Cortex of kidney (tissue), 1 donor: ENCODE results near the gene TTLL11.

Source experiments
- DNase-seq: peaks from one replicate; lab custom pipeline; 2025; lab: John Stamatoyannopoulos, UW

Gene TTLL11

DNA sequence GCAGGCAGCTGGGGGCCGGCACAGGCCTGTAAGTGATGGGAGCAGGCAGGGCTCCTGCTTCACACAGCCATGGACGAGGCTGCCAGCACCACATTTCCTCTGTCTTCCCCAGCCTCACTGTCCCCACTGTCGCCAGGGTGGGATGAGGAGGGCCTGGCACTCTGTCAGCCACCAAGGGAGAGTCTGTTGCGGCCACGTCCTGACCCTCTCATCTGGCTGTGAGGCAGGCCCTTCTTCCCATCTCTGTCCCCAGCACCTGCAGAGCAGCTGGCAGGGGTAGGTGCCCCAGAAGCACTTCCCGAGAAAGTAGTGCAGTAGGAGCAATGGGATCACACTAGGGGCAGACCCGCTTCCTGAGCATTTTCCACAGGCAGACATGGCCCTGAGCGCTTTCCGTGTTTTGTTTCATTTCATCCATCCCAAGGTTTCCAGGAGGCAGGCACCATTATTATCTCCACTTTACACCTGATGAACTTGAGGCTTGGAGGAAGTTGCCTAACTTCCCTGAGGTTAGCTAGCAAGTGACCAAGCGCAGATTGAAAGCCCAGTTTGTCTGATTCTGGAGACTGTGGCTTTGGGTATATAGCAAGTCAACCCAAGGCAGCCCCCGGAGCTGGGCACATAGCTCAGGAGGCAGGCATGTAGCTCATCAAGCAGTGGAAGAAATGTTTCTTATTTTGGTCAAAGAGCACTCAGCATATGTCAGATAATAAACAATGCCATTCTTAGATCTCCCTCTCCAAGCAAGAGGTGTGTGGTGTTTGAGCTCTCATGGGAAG is 239.3 kb downstream of the TTLL11 start:
- DNase-seq = no peak

DNA sequence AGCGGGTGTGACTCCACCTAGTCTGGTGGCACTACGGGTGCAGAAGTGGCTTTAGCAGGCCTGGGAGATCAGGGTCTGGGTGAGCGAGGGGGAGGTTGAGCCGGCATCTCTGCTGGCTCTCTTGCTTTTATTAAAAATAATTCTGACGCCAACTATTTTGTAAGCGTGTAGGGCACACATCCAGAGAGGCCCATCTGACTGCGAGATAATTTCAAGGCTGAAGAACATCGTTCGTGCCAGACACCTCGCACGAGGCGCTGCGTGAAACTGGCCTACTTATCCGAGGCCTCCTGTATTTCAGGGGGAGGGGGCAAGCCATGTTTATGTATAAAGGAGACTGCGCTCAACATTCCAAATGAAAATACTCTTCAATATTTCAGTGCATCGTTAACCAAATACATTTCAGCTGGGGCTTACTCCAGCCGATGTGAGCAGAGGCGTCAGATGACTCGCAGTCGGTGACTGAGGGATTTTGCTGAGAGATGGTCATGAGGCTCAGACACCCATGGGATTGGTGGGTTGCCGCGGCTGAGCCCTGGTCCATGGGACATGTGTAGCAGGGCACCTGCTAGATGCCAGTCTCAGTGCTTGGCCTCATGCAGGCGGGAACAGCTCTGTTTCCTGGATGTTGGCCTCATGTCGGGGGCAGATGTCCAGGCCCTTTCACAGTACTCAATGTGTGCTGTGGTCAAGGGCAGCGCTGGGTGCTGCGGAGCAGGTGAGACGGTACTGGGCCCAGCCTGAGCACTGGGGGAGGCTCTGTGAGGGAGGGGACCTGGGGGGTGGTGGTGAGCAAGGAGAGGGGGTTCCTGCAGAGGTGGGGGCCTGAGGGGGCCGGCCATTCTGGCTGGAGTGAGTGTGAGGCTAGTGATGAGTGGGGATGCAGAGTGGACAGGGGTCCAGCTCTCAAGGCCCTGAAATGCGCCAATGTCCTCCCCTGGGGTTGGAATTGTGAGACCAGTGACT is 240.2 kb downstream of the TTLL11 start:
- DNase-seq = no peak

DNA sequence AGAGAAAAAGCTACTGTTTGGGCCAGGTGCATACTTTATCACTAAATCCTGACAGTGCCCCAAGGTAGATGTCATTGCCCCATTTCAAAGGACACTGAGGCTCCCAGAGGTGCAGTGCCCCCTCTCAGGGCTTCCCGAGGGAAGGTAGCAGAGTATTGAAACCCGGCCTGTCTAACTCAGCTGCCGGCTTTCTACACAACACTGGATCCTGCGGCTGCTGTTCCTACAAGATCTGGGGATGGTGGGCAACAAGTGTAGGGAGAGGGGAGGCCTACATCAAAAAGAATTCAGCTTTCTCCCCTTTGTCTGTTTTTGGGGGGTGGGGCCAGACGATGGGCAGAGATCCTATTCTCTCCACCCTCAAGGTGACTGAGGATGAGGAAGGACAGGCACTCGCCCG is 240.9 kb downstream of the TTLL11 start:
- DNase-seq = no peak

DNA sequence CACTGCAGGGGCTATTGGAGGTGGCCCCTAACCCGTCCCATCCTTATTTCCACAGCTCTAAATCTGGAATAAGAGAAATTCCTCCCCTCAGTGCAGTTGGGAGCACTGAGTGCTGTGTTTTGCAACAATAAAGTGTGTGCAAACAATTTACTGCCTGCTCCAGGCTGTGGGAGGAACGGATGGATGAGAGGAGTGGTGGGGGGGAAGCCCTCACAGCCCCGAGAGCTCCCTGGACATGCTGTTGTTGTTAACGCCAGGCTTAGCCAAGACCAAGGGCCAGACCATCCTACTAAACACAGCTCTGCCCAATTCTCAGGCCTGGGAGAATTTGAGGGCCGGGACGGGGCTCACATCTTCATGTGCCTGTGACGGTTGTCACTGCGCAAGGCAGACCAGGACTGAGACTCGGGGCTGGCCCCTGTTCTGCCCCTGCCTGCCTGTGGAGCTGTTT is 241.4 kb downstream of the TTLL11 start:
- no peak for DNase-seq

DNA sequence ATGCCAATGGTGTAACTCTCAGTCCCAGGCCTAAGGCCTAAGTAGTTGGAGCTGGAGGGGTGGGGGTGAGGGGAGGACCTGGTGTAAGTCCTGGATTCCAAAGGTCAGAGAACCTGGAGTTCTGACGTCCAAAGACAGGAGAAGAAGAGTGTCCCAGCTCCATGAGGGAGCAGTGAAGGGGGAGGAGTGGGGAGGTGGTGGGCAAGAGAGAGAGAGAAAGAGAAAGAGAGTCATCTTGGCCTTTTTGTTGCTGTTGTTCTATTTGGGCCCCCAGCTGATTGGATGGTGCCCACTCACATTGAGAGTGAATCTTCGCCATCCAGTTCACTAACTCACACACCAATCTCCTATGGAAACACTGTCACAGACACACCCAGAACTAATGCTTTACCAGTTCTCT is 242.7 kb downstream of the TTLL11 start:
- no peak for DNase-seq

DNA sequence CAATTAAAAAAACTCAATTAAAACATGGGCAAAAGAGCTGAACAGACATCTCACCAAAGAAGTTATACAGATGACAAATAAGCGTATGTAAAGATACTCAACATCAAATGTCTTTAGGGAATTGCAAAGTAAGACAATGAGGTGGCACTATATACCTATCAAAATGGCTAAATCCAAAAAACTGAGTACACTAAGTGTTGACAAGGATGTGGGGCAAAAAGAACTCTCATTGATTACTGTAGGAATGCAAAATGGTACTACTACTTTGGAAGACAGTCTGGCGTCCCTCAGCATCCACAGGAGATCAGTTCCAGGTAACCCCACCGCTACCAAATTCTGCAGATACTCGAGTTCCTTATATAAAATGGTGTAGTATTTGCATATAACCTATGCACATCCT is 243.6 kb downstream of the TTLL11 start:
- no peak for DNase-seq

DNA sequence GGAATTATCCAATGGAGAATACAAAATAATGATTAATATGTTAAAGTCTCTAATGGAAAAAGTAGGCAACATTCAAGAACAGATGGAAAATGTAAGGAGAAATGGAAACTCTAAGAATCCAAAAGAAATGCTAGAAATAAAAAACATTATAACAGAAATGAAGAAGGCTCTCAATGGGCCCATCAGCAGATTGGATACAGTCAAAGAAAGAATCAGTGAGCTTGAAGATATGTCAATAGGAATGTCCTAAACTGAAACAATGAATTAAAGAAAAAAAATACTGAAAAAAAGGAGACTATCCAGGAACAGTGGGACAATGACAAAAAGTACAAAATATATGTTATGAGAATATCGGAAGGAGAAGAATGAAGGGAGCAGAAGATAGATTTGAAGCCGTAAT is 248.5 kb downstream of the TTLL11 start:
- DNase-seq = no peak

DNA sequence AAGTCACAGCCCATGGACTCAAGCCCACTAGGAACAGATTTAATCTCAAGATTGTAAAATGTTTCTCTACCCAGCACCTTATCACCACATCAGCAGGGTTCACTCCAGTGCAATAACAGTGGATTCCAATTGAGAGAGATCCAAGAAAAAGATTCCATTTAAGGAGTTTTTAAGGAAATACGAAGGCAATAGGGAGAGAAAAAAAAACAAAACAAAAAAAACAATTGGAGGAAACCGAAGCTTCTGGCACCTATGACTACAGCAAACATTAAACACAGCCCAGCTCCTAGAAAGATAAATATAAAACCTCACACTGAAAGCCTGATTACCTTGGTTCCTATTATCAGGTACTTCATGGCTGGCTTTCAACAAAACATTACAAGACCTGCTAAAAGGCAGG is 249.0 kb downstream of the TTLL11 start:
- DNase-seq = no peak

DNA sequence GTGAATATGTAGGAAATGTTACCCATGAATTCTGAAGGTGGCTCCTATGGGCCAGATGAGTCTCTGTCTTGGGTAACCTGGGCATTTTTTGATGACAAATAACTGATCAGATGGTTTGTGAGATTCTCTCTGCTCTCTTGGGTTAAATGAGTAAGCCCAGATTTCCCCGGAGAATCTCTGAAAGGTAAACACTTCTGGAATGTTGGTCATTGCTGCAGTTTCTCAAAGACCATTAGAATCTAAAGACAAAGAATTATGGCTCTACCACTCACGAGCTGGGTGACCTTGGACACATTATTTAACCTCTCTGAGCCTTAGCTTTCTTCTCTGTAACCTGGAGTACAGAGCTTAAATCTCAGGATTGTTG is 250.5 kb downstream of the TTLL11 start:
- DNase-seq = no peak

DNA sequence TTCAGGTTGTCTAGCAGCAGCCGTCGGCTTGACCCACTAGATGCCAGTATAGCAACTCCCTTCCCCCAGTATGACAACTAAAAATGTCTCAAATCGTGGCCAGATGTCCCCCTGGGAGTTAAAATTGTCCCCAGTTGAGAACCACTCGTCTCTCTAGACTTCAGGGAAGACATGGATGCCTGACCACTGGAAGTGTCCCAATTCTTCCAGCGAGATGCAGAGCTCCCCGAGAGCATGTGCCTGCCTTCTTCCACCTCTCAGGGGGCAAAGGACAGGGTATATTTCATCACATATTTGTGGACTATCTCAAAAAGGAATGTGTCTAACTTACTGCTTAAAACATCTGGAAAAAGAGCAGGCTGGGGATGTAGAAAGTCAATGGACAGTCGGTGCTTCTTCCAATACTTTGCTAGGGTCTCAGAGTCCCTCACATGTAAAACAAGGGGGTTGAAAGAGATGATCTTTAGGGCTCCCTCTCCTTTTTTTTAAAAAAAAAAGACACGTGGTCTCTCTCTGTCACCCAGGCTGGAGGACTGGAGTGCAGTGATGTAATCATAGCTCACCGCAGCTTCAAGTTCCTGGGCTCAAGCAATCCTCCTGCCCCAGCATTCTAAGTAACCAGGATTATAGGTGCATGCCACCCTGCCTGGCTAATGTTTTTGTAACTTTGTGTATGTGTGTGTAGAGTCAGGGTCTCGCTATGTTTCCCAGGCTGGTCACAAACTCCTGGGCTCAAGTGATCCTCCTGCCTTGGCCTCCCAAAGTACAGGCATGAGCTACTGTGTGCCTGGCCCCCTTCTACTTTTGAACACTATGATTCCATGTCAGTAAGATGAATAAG is 251.1 kb downstream of the TTLL11 start:
- DNase-seq = no peak

DNA sequence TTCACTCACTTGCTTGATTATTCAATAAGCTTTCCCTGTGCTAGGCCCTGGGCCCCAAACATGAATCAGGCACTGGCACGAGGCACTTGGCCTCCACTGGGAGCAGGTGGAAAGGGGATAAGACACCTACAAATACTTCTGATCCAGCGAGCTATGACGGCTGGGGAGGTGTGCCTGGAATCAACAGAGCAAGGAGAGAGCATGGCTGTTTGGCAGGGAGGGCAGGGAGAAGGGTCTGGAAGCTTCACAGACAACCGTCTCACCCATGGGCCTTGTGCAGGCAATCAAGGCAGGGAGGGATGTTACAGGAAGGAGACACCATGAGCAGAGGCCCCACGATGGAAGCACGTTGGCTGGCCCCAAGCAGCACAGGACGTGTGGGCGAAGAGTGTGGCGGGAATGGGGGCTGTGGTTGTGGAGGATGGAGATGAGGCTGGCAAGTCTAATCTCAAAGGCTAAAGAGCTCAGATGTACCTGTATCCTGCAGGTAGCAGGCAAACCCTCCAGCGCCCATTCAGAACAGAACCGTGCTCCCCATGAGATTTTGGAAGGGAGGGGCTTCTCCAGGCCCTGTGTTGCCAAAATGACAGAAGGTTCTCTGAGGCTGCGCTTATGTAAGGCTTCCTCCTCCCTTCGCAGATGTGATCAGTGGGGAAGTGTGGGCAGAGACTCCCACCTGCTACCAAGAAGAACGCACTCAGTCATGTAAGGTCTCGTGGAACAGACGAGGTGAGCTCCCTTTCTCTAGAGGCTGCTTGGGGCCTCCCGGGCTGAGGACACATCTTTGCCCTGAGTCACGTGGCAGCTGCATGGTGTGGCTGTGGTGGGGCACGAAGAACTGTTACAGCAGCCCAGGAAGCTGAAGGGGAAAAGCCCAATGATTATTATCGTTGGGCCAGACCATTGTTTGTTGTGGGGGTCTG is 252.0 kb downstream of the TTLL11 start:
- no peak for DNase-seq

DNA sequence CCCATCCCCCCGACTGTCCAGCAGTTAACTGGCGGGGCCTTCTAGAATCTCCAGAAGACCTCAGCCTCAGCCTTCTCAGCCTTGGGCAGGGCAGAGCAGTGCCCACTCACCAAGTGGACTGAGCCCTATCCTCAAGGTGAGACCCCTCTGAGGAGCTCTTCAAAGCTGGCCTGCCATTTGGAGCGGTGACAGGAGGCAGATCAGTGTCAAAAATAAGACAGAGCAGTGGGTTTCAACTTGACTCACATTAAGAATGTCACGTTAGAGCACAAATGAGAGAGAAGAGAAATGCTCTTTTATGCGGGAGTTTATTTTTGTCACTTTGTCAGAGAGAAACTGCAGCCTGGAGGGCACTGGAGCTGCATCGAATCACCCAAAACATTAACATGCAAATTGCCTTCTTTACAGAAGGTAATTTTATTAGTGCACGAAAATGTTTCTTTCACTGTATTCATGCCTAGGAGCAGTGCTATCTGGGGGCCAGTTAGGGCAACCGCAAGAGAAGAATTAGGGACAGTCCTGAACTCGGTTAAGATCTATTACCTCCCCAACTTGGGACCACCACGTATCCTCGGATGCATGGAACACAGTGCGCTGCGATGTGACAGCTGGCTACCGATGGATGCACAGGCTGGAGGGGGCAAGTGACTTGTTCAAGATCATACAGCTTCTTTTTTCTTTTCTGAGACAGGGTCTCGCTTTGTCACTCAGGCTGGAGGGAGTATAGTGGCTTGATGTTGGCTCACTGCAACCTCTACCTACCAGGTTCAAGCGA is 253.2 kb downstream of the TTLL11 start:
- DNase-seq = no peak

DNA sequence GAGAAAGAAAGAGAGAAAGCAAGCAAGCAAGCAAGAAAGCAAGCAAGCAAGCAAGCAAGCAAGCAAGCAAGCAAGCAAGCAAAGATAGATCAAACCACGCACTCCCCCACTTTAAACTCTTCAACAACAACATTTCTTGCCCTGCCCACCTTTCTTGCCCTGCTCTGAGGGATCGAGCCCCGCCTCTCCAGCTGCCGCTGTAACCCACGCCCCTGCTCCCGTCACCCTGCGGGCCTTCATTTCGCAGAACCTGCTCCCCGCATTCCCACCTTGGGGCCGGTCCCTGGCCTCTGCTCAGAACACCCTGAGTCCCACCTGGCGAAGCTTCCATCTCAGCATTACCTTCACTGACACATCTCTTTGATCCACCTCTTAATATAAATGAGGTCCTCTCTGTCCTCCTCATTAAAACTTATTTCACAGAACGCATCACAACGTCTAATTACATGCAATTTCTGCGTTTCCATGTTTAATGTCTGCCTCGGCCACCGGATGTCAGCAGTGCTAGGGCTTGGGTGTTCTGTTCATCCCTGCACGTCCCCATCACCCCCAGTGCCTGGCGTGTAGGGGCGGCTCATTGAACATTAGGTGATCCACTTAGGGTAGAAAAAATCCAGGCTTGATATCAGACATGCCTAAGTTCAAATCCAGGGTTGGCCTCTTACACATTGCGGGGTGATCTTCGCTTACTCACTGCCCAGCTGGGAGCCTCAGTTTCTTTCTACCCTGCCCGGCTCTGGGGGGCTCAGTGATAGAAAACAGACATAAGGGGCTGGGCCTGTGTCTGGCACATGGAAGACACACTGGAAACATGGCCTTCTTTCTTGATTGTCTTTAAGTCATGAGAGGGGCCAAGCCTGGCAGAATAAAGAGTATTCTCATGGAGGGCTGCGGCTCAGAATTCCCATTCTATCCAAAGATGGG is 254.1 kb downstream of the TTLL11 start:
- DNase-seq = no peak

DNA sequence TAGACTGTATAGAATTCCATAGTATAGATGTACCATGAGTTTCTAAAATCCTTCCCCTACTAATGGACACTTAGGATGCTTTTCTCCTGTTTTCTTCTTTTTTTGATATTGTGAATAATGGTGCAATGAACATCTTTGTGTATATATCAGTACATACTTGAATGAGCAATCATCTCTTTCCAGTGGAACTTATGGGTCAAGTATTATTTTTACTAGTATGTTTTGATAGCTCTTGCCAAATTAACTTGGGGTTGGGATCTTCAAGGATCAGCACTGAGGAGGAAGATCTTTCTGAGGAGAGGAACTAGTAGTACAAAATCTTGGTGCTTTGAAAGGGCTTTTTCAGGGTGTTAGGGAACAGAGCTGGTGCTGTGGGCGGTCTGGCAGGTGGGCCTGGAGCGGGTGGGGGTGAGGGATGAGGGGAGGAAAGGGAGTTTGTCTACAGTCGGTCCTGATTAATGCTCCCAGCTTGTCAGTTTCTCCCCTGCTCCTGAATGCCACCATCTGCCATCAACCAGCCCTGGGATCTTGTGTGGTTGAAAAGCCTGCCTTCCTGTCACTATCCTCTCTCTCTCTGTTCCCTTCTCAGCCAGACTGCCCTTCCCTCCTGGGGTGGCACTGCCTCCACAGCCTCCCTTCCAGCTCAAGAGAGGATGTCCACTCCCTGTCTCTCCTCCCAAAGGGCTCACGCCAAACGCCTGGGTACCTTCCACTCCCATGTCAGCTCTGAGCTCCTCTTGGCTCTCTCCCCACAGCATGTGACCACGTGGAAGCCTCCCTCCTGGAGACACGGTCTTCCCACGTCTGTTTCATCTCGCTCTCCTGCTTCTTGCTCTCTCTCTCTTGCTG is 255.8 kb downstream of the TTLL11 start:
- no peak for DNase-seq

DNA sequence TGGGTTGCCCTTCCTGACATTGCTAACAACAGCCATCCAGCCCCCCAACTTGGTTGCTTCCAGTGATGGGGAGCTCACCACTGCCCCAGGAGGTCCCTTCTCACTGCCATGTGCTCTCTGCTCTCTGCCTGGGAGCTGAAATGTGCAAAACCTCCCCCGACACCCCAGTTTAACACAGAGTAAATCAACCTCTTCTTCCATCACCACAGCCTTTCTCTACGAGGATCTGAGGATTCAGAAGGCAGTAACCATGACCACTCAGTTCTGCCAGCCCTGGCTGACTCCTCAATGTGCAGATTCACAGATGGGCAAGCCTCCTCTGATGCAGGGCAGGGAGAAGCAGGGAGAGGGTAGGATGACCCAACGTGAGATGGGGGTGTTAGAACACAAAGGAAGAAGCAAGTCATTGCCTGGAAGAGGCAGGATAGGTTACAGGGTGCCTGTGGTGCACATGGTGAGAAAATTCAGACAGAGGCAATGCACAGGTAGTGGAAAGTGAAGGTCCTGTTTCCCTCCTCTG is 256.7 kb downstream of the TTLL11 start:
- no peak for DNase-seq

DNA sequence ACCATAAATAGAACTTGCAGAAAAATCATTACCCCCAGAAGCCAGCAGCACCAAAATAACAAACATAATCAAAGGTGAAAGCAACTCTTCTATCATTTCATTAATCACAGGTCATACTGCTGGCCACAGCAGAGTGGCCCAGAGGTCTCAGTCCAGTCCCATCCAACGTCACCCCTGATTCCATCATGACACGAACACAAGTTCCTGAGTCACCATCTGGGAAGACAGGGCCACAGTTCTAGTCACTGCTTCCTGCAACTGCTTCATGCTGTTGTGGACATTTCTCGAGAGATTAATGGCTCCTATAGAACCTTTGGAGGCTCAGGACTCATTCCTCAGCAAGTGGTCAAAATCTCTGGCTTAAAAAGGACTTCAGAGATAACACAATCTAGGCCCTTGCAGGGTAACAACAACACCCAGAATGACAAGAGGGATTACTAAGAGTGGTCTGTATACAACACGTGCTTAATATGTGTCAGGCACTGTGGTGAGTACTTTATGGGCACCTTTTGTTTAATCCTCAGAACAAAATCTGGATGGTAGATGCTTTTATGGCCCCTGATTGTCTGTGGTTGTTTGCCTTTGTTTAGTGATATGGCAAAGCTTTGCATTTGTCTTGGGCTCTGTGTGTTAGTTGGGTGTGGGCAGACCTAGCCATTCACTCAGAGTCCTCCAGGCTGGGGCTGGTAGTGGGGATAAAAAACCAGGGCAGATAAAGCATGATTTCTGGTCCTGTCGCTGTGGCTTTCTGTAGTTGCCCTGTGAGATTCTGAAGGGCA is 257.3 kb downstream of the TTLL11 start:
- DNase-seq = no peak

DNA sequence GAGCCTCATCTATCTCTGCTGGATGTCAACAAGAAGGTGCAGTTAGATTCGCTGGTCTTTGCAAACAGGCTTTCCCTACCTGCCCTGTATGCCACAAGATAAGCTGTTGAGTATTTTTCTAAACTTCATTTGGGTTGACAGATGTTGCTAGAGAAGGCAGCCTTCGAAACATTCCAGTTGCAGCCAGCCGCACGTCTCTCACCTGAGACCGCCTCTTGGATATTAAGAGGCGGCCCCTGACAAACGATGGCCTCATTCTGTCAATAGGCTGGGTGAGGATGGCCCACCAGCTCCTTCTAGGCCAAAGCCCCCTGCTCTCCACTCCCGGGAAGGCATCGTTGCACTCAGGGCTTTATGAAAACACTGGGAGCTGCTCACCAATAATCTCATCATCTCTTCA is 260.0 kb downstream of the TTLL11 start:
- DNase-seq = no peak
